ENCODE measurements around the gene NR1H4. TPM values are rescaled to one million over a fixed set of nuclear protein-coding genes. Genes with fewer than 3 reads are reported as not detected.

NR1H4 gene
- total and polyA plus RNA-seq, 2 of the 13 experiments (the other 11 are each of a cell fraction or from before 2014, with no cell fraction given), result 27.3 to 114 TPM

DNA sequence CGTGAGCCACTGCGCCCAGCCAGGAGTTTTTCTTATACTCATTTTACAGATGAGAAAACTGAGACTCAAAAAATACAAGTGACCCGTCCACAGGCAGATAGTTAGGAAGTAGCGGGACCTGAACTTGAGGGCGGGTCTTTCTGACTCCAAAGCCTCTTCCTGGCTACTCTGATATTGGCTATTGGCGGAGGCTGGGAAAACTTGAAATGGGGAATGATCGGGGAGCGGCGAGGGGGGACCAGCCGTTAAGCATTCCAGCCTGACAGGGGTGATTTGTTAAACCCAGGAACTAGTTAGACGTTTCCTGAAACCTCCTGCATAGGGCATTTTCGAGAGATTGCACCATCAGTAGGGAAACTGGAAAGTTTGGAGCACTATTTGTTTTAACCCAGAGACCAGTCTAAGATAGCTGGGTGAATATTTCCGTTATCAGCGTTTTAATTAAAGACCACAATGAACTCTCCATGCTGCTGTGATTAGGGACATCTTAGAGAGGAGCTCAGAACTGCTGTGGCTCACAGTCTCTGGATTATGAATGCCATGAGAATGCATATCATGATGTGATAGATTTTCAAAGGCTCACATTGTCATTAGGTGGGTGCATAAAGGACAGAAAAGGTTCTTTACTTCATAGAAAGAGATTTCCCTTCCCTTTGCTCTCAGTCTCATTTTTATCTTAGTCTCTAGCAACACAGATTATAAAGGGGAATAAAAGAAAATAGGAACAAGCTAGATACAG lies 2.5 kb downstream of the NR1H4 start (continued):
- TF ChIP-seq FOXK1 (CRISPR knock-in tag; IDR thresholded peaks at IDR 0.05; ENCODE audit: borderline replicate concordance, low read depth), result no peak
- TF ChIP-seq MED13 (CRISPR knock-in tag; IDR thresholded peaks at IDR 0.05), result 0 out of 2 replicates have a peak, but pooled peaks have one; percentile 33
- 0 out of 2 replicates have a peak, but pooled peaks have one; percentile 15 for TF ChIP-seq ISL2 (CRISPR knock-in tag; IDR thresholded peaks at IDR 0.05)
- TF ChIP-seq SMYD3 (CRISPR knock-in tag; IDR thresholded peaks at IDR 0.05), result 0 out of 2 replicates have a peak, but pooled peaks have one; percentile 11
- TF ChIP-seq ISX (CRISPR knock-in tag; conservative IDR thresholded peaks at IDR 0.05), result no peak
- TF ChIP-seq POLR2A (IDR thresholded peaks at IDR 0.05; ENCODE audit: insufficient read depth in 1 of 2, low read depth in 2 of 2, low read length in 2 of 2), result peak in 1 of 2 experiments; percentile 49; a peak in 2 of 4 replicates
- TF ChIP-seq, protein P1, sequence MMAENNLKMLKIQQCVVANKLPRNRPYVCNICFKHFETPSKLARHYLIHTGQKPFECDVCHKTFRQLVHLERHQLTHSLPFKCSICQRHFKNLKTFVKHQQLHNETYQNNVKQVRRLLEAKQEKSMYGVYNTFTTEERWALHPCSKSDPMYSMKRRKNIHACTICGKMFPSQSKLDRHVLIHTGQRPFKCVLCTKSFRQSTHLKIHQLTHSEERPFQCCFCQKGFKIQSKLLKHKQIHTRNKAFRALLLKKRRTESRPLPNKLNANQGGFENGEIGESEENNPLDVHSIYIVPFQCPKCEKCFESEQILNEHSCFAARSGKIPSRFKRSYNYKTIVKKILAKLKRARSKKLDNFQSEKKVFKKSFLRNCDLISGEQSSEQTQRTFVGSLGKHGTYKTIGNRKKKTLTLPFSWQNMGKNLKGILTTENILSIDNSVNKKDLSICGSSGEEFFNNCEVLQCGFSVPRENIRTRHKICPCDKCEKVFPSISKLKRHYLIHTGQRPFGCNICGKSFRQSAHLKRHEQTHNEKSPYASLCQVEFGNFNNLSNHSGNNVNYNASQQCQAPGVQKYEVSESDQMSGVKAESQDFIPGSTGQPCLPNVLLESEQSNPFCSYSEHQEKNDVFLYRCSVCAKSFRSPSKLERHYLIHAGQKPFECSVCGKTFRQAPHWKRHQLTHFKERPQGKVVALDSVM (CRISPR knock-in tag; IDR thresholded peaks at IDR 0.05), result no peak
- peak; percentile 40; the same call in 1 of the 2 replicates for TF ChIP-seq PITX1 (CRISPR knock-in tag; IDR thresholded peaks at IDR 0.05)
- 0 out of 2 replicates have a peak, but pooled peaks have one; percentile 23 for TF ChIP-seq HMG20B (CRISPR knock-in tag; conservative IDR thresholded peaks at IDR 0.05)
- TF ChIP-seq TEAD3 (CRISPR knock-in tag; optimal IDR thresholded peaks at IDR 0.05; ENCODE audit: borderline replicate concordance), result peak; percentile 81
- 0 out of 2 replicates have a peak, but pooled peaks have one; percentile 31 for TF ChIP-seq ADNP (CRISPR knock-in tag; IDR thresholded peaks at IDR 0.05)
- TF ChIP-seq HES4 (CRISPR knock-in tag; IDR thresholded peaks at IDR 0.05; ENCODE audit: borderline replicate concordance), result no peak
- TF ChIP-seq KDM1A (CRISPR knock-in tag; IDR thresholded peaks at IDR 0.05), result peak; percentile 93
- no peak for TF ChIP-seq ZNF605 (CRISPR knock-in tag; IDR thresholded peaks at IDR 0.05)
- TF ChIP-seq AGO1 (IDR thresholded peaks at IDR 0.05; ENCODE audit: low read depth, low read length, poor library complexity, severe bottlenecking), result no peak
- TF ChIP-seq ZFAT (CRISPR knock-in tag; conservative IDR thresholded peaks at IDR 0.05), result no peak
- TF ChIP-seq ZNF562 (CRISPR knock-in tag; IDR thresholded peaks at IDR 0.05; ENCODE audit: borderline replicate concordance), result no peak
- 0 out of 2 replicates have a peak, but pooled peaks have one; percentile 13 for TF ChIP-seq POLR2AphosphoS5 (IDR thresholded peaks at IDR 0.05; ENCODE audit: low read depth, low read length)
- TF ChIP-seq SALL2 (CRISPR knock-in tag; IDR thresholded peaks at IDR 0.05), result peak; percentile 27; the same call in 1 of the 2 replicates
- TF ChIP-seq ZEB1 (IDR thresholded peaks at IDR 0.05; ENCODE audit: insufficient replicate concordance, low read depth), result no peak
- 0 out of 2 replicates have a peak, but pooled peaks have one; percentile 26 for TF ChIP-seq ZMYM4 (CRISPR knock-in tag; IDR thresholded peaks at IDR 0.05)
- TF ChIP-seq RBFOX2 (IDR thresholded peaks at IDR 0.05; ENCODE audit: low read depth, low read length), result peak; percentile 69; the same call in 1 of the 2 replicates
- peak; percentile 40; the same call in 1 of the 2 replicates for TF ChIP-seq ERF (CRISPR knock-in tag; IDR thresholded peaks at IDR 0.05)
- TF ChIP-seq ZNF143 (CRISPR knock-in tag; IDR thresholded peaks at IDR 0.05), result no peak
- TF ChIP-seq, protein P2, sequence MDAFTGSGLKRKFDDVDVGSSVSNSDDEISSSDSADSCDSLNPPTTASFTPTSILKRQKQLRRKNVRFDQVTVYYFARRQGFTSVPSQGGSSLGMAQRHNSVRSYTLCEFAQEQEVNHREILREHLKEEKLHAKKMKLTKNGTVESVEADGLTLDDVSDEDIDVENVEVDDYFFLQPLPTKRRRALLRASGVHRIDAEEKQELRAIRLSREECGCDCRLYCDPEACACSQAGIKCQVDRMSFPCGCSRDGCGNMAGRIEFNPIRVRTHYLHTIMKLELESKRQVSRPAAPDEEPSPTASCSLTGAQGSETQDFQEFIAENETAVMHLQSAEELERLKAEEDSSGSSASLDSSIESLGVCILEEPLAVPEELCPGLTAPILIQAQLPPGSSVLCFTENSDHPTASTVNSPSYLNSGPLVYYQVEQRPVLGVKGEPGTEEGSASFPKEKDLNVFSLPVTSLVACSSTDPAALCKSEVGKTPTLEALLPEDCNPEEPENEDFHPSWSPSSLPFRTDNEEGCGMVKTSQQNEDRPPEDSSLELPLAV (CRISPR knock-in tag; conservative IDR thresholded peaks at IDR 0.05; ENCODE audit: low read depth), result no peak
- no peak for TF ChIP-seq TEAD2 (CRISPR knock-in tag; IDR thresholded peaks at IDR 0.05)
- peak; percentile 74; the same call in 1 of the 2 replicates for TF ChIP-seq ZMYM2 (CRISPR knock-in tag; IDR thresholded peaks at IDR 0.05)
- TF ChIP-seq SP140L (CRISPR knock-in tag; IDR thresholded peaks at IDR 0.05; ENCODE audit: borderline replicate concordance), result no peak
- no peak for TF ChIP-seq ARID2 (CRISPR knock-in tag; IDR thresholded peaks at IDR 0.05; ENCODE audit: borderline replicate concordance)
